Measurements from ENCODE around the gene KRT76.

- TF ChIP-seq CTCF (IDR thresholded peaks at IDR 0.05) (no peak), POLR2A (IDR thresholded peaks at IDR 0.05) (no peak)
Measured at GRCh38 chr12:52807544-52808470, 30.7 kb upstream of the KRT76 start.

Measured in testis (tissue), 2 donors.